Left forelimb (tissue), 1 donor: ENCODE data around the gene HLA-DPB1.
"Not testable (repeated sequence)": the region's sequence is repeated elsewhere in the genome, so short reads cannot be mapped to it uniquely, and the experiment has no call there.

Source experiments
- DNase-seq: peaks from one replicate; pipeline ENCODE4 v3.0.0-alpha.2; 2018; ENCODE audit warnings: low spot score

The HLA-DPB1 gene

GRCh38 chr6:33071569-33071968 lies 4.2 kb upstream of the HLA-DPB1 start:
- no peak for DNase-seq

GRCh38 chr6:33072508-33073100 lies 3.2 kb upstream of the HLA-DPB1 start:
- DNase-seq, result no peak

- DNase-seq, result no peak
Measured at GRCh38 chr6:33073431-33073871, 2.3 kb upstream of the HLA-DPB1 start, which contains the start of gene HLA-DPA1. Gene HLA-DPA1, minus strand, starts transcription at chr6:33073649.

- no peak for DNase-seq
Measured at GRCh38 chr6:33075208-33075567, 602 bp upstream of the HLA-DPB1 start.

DNA sequence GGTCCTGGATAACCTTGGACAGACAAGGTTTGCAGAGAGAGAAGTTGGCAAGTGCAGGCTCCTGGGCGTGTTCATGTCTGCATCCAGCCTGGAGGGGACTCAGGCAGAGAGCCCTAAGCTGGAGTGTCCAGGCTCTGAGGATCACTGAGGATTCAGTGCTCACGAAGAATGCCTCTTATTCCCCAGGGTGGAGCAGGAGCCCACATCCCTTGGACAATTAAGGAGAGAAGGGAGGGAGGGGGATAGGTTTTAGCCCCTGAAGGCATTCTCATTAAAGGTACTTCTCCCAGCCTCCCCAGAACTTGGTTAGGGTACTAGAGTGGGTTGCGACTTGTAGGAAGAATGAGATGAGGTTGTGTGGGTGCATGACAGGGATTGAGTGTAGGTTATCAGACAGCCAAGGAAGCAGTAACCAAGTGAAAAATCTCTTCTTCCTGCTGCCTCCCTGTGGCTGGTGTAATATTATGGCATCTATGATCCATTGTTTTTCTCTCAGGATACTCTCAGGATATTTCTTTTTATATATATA lies 680 bp downstream of the HLA-DPB1 start:
- DNase-seq, result no peak

DNA sequence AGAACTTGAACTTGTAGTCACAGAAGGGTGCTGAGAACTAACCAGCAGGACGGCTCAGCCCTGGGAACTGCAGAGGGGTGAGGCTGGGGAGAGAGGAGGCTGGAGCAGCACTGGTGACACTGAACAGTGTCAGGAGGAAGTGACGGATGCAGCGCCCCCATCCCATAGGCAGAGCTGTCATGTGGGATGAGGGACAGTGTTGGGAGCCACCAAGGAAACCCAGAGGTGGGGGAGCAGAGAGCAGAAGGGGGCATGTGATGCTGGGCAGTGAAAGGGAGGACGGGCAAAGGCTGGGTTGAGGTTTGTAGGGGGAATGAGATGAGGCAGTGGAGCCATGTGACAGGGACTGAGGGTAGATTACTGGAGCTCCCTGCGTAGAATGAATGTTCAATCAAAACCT lies 2.1 kb downstream of the HLA-DPB1 start:
- no peak for DNase-seq

DNA sequence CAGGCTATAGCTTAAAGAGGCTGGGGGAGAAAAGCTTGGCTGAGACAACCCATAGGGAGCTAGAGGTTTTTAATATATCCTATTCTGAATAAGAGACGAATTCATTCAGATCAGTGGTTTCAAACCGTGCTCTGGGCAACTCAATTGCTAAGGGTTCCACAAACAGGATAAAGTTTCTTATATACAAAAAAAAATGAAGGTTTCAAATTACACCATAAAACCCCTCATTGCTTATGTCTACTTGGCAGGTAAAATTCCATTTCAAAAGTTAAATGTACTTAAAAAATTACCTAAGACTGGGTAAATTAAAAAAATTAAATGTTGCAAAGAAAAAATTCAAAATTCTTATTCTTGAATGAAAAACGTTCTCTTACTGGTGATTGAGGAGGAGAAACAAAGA lies 2.7 kb downstream of the HLA-DPB1 start:
- no peak for DNase-seq

GRCh38 chr6:33078919-33079521 lies 3.2 kb downstream of the HLA-DPB1 start:
- no peak for DNase-seq

- no peak for DNase-seq
Measured at GRCh38 chr6:33079580-33079979, 3.8 kb downstream of the HLA-DPB1 start.

GRCh38 chr6:33080127-33081089 lies 4.6 kb downstream of the HLA-DPB1 start:
- no peak for DNase-seq

DNA sequence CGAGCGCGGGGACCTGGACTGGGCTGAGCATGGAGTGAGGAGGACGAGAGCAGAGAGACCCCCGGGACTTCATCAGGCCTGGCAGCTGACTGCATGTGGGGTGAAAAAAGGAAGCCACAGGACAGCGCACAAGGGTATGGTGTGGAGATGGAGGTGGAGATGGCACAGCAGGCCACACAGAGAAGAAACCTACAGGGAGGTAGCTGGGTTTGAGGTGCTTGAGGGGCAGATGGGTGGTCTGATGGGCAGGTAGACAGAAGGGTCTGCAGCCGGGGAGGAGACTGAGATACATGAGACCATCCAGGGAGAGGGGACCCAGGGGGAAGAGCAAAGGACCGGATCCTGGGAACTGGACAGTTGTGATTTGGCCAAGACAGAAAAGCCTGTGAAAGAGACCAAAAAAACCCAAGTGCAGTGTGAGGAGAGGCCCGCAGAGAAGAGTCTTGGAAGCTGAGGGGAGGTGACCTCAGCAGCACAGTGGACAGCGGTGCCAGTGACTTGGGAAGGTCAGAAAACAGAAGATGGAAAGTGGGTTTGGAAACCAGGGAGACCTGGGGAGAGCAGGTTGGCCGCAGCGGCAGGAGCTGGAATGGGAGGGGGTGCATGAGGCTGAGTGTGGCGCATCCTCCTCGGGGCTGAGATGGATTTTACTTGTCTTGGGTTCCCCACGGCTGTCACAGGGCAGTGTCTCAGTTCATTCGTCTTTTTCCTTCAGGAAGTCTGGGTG lies 5.5 kb downstream of the HLA-DPB1 start:
- no peak for DNase-seq

DNA sequence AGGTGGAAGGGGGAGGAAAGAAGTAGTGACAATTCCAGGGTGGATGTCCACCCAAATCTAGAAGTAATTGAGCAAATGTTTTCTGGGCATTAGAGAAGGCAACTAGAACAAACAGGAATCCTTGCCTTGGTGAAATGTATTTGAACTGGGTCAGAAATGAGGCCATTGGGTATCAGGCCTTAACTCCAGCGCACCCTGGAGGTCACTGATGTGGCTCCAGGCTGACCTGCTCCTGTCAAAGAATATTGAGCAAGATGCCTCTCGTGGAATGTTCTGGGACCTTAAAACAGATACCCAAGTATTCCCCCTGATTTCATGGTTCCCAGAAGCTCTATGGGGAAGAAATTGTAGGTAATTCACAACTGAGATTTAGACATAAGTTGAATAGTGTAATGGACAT lies 6.9 kb downstream of the HLA-DPB1 start:
- no peak for DNase-seq

DNA sequence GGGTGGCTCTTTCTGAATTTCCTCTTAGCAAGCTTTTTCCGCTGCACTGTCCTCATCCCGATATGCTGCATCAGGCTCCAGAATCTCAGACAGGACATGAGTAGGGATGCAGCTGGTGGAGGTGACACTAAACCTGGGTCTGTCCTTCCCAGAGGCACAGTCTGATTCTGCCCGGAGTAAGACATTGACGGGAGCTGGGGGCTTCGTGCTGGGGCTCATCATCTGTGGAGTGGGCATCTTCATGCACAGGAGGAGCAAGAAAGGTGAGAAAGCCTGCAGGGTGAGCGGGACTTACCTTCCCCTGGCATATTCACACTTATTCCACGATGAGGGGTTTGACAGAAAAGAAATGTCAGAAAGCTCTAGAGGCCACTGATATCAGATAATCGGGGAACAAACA lies 9.8 kb downstream of the HLA-DPB1 start:
- DNase-seq, result no peak

DNA sequence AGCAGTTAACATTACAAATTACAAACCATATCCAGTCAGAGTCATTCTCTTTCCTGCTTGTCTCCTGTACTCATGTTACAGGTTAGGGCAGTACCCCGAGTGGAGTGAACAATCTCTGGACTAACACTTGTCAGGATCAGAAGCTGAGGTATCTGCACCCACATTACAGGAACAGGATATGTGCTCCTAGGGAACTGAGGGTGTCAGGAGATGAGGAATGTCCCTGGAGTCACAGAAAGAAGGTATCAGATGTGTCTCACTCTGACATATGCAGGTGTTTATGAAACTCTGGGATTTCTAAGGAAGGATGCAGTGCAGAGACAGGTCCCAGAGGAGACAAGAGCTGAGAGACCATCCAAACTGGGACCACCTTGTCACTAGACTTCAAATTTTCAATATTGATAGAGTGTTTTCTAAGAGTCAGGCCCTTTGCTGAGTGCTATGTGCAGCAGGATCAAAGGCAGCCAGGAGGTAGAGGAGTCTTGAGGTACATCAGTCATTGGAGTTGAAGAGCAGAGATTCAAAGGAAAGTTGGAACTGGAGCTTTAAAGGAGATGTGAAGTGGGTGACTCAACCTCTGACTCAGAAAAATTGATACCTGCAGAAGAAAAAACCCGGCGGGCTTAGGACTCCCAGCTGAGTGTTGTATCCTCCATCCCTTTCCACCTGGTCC lies 12.6 kb downstream of the HLA-DPB1 start:
- DNase-seq, result no peak

- DNase-seq, result no peak
Measured at GRCh38 chr6:33088931-33089620, 13.3 kb downstream of the HLA-DPB1 start.

- DNase-seq, result no peak
Measured at GRCh38 chr6:33091957-33092356, 16.2 kb downstream of the HLA-DPB1 start.

DNA sequence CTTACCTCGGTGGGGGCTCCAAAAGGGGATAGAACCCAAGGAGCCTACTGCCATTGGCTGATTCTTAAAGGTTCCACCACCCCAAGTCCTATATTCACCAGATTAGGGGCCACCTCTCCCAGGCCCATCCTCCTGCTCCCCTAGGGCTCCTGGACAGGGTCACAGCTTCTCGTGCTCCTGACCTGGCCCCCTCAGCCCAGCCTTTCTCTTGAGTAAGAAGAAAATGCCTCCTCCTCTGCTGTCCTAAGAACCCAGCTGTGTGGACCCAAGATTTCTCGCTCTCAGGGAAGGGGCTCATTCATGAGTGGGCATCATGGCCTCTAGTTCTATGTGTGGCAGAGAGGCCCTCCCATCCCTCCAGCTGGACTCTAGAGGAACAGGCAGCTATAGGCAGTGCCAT lies 16.6 kb downstream of the HLA-DPB1 start:
- no peak for DNase-seq

GRCh38 chr6:33093855-33094254 lies 18.1 kb downstream of the HLA-DPB1 start:
- DNase-seq, result no peak

GRCh38 chr6:33095681-33096080 lies 19.9 kb downstream of the HLA-DPB1 start:
- DNase-seq, result no peak

GRCh38 chr6:33101121-33101737 lies 25.4 kb downstream of the HLA-DPB1 start:
- not testable (repeated sequence) for DNase-seq
